WTC11 (cell line): Measurements from ENCODE around the gene ELP2. TPM values are rescaled to one million over a fixed set of nuclear protein-coding genes. Genes with fewer than 3 reads are reported as not detected.

Experiments used
- ATAC-seq: fragments of 200-7000 bp; cut with Tn5 transposase; 2 replicates; pipeline ENCODE4 v1.10.0; 2021; ENCODE audit warnings: mild to moderate bottlenecking, moderate library complexity
- CTCF ChIA-PET: fragments of 300-600 bp; sonication (Branson Sonifier 250); formaldehyde crosslinking; loops from one replicate; lab custom pipeline; 2021; ENCODE audit warnings: antibody characterized with exemption; lab: Charles Lee
- POLR2A ChIA-PET: fragments of 350-600 bp; sonication (Branson Sonifier 250); formaldehyde crosslinking; loops from one replicate; lab custom pipeline; 2021; ENCODE audit warnings: antibody characterized with exemption; lab: Charles Lee
- DNase-seq: peaks from one replicate; pipeline ENCODE4 v3.0.0; 2021; ENCODE audit warnings: low spot score
- H3K27ac Mint-ChIP-seq: 2 replicates; pipeline ENCODE4 v1.8.0; 2021; ENCODE audit warnings: mixed read lengths
- H3K27me3 Mint-ChIP-seq: 2 replicates; pipeline ENCODE4 v1.8.0; 2021; ENCODE audit warnings: low read depth, mild to moderate bottlenecking, moderate library complexity, mixed read lengths
- H3K36me3 Mint-ChIP-seq: 2 replicates; pipeline ENCODE4 v1.8.0; 2021; ENCODE audit warnings: mixed read lengths
- H3K4me1 Mint-ChIP-seq: 2 replicates; pipeline ENCODE4 v1.8.0; 2022; ENCODE audit warnings: mixed read lengths
- H3K4me3 Mint-ChIP-seq: 2 replicates; pipeline ENCODE4 v1.8.0; 2021; ENCODE audit warnings: mild to moderate bottlenecking, moderate library complexity, mixed read lengths
- H3K9me3 Mint-ChIP-seq: 2 replicates; pipeline ENCODE4 v1.8.0; 2021; ENCODE audit warnings: mixed read lengths
- ETV6 ChIP-seq: sonication (generic); formaldehyde crosslinking; IDR thresholded peaks from 2 replicates; pipeline ENCODE4 v1.8.1; 2022; ENCODE audit warnings: mild to moderate bottlenecking, missing genetic modification reagents
- FOXP1 ChIP-seq: sonication (generic); formaldehyde crosslinking; IDR thresholded peaks from 2 replicates; pipeline ENCODE4 v1.8.0; 2022; ENCODE audit warnings: missing genetic modification reagents, mild to moderate bottlenecking, moderate library complexity, borderline replicate concordance
- IRF2 ChIP-seq: sonication (generic); formaldehyde crosslinking; IDR thresholded peaks from 2 replicates; pipeline ENCODE4 v1.8.0; 2022; ENCODE audit warnings: low read depth, missing genetic modification reagents, borderline replicate concordance
- NFATC4 ChIP-seq: fragments of 250-450 bp; sonication (Bioruptor Pico); IDR thresholded peaks from 2 replicates; pipeline ENCODE4 v1.9.0; 2021; ENCODE audit warnings: mild to moderate bottlenecking
- NFE2L1 ChIP-seq: sonication (generic); formaldehyde crosslinking; IDR thresholded peaks from 2 replicates; pipeline ENCODE4 v1.8.1; 2023; ENCODE audit warnings: missing genetic modification reagents
- RORB ChIP-seq: fragments of 250-450 bp; sonication (Bioruptor Pico); IDR thresholded peaks from 2 replicates; pipeline ENCODE4 v1.9.0; 2021; ENCODE audit warnings: mild to moderate bottlenecking
- SOX15 ChIP-seq: fragments of 250-450 bp; sonication (Bioruptor Pico); IDR thresholded peaks from 2 replicates; pipeline ENCODE4 v1.9.0; 2021; ENCODE audit warnings: mild to moderate bottlenecking
- ZNF138 ChIP-seq: sonication (generic); formaldehyde crosslinking; conservative IDR thresholded peaks from 2 replicates; pipeline ENCODE4 v1.8.1; 2022; ENCODE audit warnings: mild to moderate bottlenecking, moderate library complexity, missing genetic modification reagents
- ZNF396 ChIP-seq: fragments of 250-450 bp; sonication (Bioruptor Pico); IDR thresholded peaks from 2 replicates; pipeline ENCODE4 v1.8.0; 2021; ENCODE audit warnings: mild to moderate bottlenecking, moderate library complexity, borderline replicate concordance
- ZNF416 ChIP-seq: fragments of 250-450 bp; sonication (Bioruptor Pico); IDR thresholded peaks from 2 replicates; pipeline ENCODE4 v1.9.0; 2021; ENCODE audit warnings: mild to moderate bottlenecking, inconsistent platforms
- total RNA-seq: library from RNA; stranded (reverse); gene quantifications from 3 replicates; pipeline ENCODE4 v1.2.3, GENCODE V29; 2021
- TF ChIP-seq, protein P1 (sequence below): sonication (generic); formaldehyde crosslinking; IDR thresholded peaks from 2 replicates; pipeline ENCODE4 v1.8.0; 2022; ENCODE audit warnings: mild to moderate bottlenecking, missing genetic modification reagents
- TF ChIP-seq, protein P2 (sequence below): sonication (generic); formaldehyde crosslinking; IDR thresholded peaks from 2 replicates; pipeline ENCODE4 v1.8.0; 2023; ENCODE audit warnings: missing genetic modification reagents, mild to moderate bottlenecking, borderline replicate concordance
- TF ChIP-seq, protein P3 (sequence below): sonication (generic); formaldehyde crosslinking; IDR thresholded peaks from 2 replicates; pipeline ENCODE4 v1.8.0; 2022; ENCODE audit warnings: missing genetic modification reagents
- TF ChIP-seq, protein P4 (sequence below): sonication (generic); formaldehyde crosslinking; IDR thresholded peaks from 2 replicates; pipeline ENCODE4 v1.8.1; 2023; ENCODE audit warnings: mild to moderate bottlenecking, missing genetic modification reagents, moderate library complexity
- TF ChIP-seq, protein P5 (sequence below): fragments of 200-600 bp; IDR thresholded peaks from 2 replicates; pipeline ENCODE4 v1.8.0; 2022; ENCODE audit warnings: antibody characterized with exemption
- TF ChIP-seq, protein P6 (sequence below): fragments of 250-450 bp; sonication (Bioruptor Pico); IDR thresholded peaks from 2 replicates; pipeline ENCODE4 v1.9.0; 2021; ENCODE audit warnings: mild to moderate bottlenecking, borderline replicate concordance

Gene ELP2
- total RNA-seq, 1 experiment from 2014 or later, result 141 TPM

DNA sequence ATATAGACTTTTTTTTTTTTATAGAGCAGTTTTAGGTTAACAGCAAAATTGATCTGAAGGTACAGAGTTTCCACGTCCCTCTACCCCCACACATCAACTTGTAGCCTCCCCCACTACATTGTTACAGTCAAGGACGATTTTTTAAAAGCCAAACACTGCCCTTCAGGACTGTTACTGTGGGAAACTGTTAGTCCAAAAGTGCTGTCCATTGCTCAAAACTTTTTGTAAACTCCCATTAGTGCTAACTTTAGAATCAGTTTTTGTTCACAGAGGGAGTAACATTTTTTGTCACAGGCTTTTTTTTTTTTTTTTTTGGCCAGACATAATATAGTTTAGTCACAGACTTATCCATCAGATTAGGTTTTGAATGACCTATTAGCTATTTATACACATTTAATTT is 24.1 kb downstream of the ELP2 start:
- Mint-ChIP-seq H3K4me3 (no peak overlapping the region), H3K4me1 (no peaks in the 10 kb centered on the region), H3K9me3 (no peaks in the 10 kb centered on the region)
- TF ChIP-seq ZNF396 (CRISPR knock-in tag), result no peak
- no peak for TF ChIP-seq SOX15 (CRISPR knock-in tag)
- TF ChIP-seq NFE2L1 (CRISPR knock-in tag), result no peak
- TF ChIP-seq, protein P1, sequence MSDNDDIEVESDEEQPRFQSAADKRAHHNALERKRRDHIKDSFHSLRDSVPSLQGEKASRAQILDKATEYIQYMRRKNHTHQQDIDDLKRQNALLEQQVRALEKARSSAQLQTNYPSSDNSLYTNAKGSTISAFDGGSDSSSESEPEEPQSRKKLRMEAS, result no peak
- TF ChIP-seq, protein P2, sequence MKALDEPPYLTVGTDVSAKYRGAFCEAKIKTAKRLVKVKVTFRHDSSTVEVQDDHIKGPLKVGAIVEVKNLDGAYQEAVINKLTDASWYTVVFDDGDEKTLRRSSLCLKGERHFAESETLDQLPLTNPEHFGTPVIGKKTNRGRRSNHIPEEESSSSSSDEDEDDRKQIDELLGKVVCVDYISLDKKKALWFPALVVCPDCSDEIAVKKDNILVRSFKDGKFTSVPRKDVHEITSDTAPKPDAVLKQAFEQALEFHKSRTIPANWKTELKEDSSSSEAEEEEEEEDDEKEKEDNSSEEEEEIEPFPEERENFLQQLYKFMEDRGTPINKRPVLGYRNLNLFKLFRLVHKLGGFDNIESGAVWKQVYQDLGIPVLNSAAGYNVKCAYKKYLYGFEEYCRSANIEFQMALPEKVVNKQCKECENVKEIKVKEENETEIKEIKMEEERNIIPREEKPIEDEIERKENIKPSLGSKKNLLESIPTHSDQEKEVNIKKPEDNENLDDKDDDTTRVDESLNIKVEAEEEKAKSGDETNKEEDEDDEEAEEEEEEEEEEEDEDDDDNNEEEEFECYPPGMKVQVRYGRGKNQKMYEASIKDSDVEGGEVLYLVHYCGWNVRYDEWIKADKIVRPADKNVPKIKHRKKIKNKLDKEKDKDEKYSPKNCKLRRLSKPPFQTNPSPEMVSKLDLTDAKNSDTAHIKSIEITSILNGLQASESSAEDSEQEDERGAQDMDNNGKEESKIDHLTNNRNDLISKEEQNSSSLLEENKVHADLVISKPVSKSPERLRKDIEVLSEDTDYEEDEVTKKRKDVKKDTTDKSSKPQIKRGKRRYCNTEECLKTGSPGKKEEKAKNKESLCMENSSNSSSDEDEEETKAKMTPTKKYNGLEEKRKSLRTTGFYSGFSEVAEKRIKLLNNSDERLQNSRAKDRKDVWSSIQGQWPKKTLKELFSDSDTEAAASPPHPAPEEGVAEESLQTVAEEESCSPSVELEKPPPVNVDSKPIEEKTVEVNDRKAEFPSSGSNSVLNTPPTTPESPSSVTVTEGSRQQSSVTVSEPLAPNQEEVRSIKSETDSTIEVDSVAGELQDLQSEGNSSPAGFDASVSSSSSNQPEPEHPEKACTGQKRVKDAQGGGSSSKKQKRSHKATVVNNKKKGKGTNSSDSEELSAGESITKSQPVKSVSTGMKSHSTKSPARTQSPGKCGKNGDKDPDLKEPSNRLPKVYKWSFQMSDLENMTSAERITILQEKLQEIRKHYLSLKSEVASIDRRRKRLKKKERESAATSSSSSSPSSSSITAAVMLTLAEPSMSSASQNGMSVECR (CRISPR knock-in tag), result no peak
- no peak for TF ChIP-seq ETV6 (CRISPR knock-in tag)
- TF ChIP-seq ZNF138 (CRISPR knock-in tag), result no peak
- TF ChIP-seq NFATC4 (CRISPR knock-in tag), result no peak
- no peak for TF ChIP-seq RORB (CRISPR knock-in tag)
- TF ChIP-seq, protein P3, sequence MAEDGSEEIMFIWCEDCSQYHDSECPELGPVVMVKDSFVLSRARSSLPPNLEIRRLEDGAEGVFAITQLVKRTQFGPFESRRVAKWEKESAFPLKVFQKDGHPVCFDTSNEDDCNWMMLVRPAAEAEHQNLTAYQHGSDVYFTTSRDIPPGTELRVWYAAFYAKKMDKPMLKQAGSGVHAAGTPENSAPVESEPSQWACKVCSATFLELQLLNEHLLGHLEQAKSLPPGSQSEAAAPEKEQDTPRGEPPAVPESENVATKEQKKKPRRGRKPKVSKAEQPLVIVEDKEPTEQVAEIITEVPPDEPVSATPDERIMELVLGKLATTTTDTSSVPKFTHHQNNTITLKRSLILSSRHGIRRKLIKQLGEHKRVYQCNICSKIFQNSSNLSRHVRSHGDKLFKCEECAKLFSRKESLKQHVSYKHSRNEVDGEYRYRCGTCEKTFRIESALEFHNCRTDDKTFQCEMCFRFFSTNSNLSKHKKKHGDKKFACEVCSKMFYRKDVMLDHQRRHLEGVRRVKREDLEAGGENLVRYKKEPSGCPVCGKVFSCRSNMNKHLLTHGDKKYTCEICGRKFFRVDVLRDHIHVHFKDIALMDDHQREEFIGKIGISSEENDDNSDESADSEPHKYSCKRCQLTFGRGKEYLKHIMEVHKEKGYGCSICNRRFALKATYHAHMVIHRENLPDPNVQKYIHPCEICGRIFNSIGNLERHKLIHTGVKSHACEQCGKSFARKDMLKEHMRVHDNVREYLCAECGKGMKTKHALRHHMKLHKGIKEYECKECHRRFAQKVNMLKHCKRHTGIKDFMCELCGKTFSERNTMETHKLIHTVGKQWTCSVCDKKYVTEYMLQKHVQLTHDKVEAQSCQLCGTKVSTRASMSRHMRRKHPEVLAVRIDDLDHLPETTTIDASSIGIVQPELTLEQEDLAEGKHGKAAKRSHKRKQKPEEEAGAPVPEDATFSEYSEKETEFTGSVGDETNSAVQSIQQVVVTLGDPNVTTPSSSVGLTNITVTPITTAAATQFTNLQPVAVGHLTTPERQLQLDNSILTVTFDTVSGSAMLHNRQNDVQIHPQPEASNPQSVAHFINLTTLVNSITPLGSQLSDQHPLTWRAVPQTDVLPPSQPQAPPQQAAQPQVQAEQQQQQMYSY (CRISPR knock-in tag), result no peak
- TF ChIP-seq, all 79 proteins: peak for 0
- Mint-ChIP-seq H3K36me3 (peaks cover 73% of the 10 kb centered on the region), H3K27me3 (no peaks in the 10 kb centered on the region), H3K27ac (no peak overlapping the region)
- DNase-seq, result no peak
- ChIA-PET POLR2A (no interaction called here), CTCF (no interaction called here)
- no peak for ATAC-seq

DNA sequence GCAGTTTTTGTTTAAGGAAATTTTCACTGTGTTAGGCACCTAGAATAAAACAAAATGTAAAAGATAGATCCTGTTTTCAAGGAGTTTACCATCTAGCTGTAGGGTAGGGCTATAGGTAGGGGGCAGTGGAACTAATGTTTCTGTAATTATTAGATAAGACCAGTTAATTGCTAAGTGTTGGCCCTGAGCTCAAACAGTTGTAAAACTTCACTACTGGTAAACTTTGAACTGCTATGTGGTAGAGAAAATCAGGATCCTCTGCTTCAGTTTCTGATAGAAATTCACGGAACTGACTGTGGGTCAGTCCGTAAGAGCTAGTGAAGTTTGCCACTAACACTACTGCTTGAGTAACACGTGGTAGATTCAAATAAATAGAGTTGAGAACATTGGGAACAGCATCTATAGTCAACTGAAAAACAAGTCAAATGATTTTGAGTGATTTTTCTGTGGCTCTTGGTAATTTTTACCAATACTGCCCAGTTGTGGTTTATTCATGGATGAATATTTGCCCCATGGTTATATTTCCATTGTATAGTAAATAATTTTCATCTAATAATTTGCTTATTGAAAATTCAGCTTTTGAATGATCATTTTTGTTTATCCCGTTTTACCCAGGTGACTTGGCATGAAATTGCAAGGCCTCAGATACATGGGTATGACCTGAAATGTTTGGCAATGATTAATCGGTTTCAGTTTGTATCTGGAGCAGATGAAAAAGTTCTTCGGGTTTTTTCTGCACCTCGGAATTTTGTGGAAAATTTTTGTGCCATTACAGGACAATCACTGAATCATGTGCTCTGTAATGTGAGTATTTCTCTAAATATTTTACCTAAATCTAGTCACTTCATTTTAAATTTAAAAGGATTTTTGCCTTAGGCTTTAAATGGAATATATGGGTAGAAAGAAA is 26.4 kb downstream of the ELP2 start:
- Mint-ChIP-seq H3K27ac (no peak overlapping the region), H3K36me3 (peaks cover 74% of the 10 kb centered on the region), H3K27me3 (no peaks in the 10 kb centered on the region), H3K4me3 (no peak overlapping the region), H3K4me1 (no peaks in the 10 kb centered on the region), H3K9me3 (no peaks in the 10 kb centered on the region)
- ATAC-seq (no peak), DNase-seq (no peak)
- ChIA-PET POLR2A (no interaction called here), CTCF (no interaction called here)
- TF ChIP-seq, protein P4, sequence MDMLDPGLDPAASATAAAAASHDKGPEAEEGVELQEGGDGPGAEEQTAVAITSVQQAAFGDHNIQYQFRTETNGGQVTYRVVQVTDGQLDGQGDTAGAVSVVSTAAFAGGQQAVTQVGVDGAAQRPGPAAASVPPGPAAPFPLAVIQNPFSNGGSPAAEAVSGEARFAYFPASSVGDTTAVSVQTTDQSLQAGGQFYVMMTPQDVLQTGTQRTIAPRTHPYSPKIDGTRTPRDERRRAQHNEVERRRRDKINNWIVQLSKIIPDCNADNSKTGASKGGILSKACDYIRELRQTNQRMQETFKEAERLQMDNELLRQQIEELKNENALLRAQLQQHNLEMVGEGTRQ (CRISPR knock-in tag), result no peak

DNA sequence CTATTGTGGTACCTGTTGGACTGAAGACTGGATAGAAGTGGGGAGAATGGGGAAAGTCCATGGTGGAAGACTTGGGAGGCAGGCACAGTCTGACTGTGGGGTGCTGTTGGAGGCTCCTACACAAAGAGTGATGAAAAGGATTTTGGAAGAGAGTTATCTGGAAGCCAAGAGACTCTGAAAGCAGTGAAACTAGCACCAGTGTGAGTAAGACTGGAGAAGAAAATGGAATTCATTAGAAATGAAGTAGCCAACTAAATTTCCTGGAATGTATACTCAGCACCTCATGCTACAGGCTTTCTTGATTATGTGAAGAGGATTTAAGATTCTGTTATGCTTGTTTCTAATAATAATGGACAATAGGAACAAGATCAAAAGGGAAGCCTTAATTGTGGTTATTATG is 27.7 kb downstream of the ELP2 start:
- ChIA-PET CTCF (interaction anchor here (1.6 kb wide), 1 partner anchor 127 kb away, joined by 4 read pairs; no protein-coding TSS in a partner anchor), POLR2A (no interaction called here)
- H3K27me3 Mint-ChIP-seq, result no peaks in the 10 kb centered on the region
- H3K4me1 Mint-ChIP-seq, result no peaks in the 10 kb centered on the region
- no peaks in the 10 kb centered on the region for H3K9me3 Mint-ChIP-seq
- no peak overlapping the region for H3K27ac Mint-ChIP-seq
- no peak for DNase-seq
- no peak overlapping the region for H3K4me3 Mint-ChIP-seq
- no peak for ATAC-seq
- peaks cover 81% of the 10 kb centered on the region for H3K36me3 Mint-ChIP-seq
- TF ChIP-seq FOXP1 (CRISPR knock-in tag) (no peak), IRF2 (CRISPR knock-in tag) (no peak), ZNF416 (CRISPR knock-in tag) (no peak)
- TF ChIP-seq, protein P5, sequence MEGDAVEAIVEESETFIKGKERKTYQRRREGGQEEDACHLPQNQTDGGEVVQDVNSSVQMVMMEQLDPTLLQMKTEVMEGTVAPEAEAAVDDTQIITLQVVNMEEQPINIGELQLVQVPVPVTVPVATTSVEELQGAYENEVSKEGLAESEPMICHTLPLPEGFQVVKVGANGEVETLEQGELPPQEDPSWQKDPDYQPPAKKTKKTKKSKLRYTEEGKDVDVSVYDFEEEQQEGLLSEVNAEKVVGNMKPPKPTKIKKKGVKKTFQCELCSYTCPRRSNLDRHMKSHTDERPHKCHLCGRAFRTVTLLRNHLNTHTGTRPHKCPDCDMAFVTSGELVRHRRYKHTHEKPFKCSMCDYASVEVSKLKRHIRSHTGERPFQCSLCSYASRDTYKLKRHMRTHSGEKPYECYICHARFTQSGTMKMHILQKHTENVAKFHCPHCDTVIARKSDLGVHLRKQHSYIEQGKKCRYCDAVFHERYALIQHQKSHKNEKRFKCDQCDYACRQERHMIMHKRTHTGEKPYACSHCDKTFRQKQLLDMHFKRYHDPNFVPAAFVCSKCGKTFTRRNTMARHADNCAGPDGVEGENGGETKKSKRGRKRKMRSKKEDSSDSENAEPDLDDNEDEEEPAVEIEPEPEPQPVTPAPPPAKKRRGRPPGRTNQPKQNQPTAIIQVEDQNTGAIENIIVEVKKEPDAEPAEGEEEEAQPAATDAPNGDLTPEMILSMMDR, result no peak
- TF ChIP-seq, protein P6, sequence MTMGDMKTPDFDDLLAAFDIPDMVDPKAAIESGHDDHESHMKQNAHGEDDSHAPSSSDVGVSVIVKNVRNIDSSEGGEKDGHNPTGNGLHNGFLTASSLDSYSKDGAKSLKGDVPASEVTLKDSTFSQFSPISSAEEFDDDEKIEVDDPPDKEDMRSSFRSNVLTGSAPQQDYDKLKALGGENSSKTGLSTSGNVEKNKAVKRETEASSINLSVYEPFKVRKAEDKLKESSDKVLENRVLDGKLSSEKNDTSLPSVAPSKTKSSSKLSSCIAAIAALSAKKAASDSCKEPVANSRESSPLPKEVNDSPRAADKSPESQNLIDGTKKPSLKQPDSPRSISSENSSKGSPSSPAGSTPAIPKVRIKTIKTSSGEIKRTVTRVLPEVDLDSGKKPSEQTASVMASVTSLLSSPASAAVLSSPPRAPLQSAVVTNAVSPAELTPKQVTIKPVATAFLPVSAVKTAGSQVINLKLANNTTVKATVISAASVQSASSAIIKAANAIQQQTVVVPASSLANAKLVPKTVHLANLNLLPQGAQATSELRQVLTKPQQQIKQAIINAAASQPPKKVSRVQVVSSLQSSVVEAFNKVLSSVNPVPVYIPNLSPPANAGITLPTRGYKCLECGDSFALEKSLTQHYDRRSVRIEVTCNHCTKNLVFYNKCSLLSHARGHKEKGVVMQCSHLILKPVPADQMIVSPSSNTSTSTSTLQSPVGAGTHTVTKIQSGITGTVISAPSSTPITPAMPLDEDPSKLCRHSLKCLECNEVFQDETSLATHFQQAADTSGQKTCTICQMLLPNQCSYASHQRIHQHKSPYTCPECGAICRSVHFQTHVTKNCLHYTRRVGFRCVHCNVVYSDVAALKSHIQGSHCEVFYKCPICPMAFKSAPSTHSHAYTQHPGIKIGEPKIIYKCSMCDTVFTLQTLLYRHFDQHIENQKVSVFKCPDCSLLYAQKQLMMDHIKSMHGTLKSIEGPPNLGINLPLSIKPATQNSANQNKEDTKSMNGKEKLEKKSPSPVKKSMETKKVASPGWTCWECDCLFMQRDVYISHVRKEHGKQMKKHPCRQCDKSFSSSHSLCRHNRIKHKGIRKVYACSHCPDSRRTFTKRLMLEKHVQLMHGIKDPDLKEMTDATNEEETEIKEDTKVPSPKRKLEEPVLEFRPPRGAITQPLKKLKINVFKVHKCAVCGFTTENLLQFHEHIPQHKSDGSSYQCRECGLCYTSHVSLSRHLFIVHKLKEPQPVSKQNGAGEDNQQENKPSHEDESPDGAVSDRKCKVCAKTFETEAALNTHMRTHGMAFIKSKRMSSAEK (CRISPR knock-in tag), result no peak
